HG03571 (cell line): Measurements from ENCODE around the gene CRIP3.

Experiments used
- ATAC-seq: cut with Tn5 transposase; IDR thresholded peaks from one replicate; pipeline ENCODE4 v1.9.1; 2021; ENCODE audit not compliant: unreplicated experiment

The CRIP3 gene

GRCh38 chr6:43274916-43275597 is 33.6 kb downstream of the CRIP3 start:
- ATAC-seq = no peak

GRCh38 chr6:43274127-43274915 is 34.3 kb downstream of the CRIP3 start:
- ATAC-seq = no peak

- ATAC-seq = no peak
Measured at GRCh38 chr6:43273707-43274106, 34.9 kb downstream of the CRIP3 start.

DNA sequence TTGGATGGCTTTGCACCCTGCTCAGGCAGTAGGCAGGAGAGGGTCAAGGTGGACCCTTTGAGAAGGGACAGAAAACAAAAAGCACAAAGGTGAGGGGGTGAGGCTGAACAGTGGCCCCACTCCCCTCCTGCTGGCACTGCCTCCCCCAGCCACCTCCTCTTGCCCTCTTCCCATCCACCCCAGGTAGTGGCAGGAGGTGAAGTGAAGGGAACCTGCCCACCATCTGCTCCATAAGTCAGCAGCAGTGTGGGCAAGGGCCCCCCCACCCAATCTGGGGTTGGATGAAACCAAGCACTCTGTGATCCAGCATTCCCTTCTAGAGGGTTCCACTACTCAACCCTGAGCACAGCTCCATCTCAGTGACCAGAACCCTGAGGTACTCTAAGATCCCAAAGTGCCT is 36.7 kb downstream of the CRIP3 start:
- ATAC-seq = no peak

DNA sequence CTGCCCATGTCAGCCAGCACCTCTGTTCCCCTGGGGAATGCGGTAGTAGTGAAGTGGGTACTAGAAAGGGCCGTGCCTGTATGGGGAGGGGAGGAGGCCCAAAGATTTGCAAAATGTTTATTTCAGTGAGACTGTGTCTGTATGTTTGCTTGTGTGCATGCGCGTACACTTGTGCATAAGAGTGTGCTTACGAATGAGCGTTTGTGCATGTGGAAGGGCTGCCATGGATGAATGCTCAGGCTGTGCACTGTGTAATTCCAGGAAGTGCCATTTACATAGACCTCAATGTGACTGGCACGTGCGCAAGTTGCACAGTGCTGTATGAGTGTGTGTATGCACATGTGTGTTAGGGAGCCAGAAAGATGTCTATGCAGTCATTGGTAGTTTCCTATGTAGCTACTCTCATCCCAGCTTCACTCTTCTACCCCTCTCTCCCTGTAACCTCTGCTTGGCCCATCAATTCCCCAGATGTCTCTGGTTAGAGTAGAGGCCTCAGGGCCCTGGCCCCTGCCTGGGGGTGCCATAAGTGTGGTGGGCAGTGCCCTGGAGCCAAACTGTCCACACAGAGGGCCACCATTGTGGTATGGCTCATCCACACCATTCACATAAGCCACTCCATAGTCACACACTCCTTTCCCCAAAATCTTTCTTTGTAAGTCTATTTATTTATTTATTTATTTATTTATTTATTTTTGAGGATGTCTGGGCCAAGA is 37.4 kb downstream of the CRIP3 start:
- ATAC-seq = no peak

GRCh38 chr6:43269273-43270007 is 39.2 kb downstream of the CRIP3 start:
- ATAC-seq = no peak

DNA sequence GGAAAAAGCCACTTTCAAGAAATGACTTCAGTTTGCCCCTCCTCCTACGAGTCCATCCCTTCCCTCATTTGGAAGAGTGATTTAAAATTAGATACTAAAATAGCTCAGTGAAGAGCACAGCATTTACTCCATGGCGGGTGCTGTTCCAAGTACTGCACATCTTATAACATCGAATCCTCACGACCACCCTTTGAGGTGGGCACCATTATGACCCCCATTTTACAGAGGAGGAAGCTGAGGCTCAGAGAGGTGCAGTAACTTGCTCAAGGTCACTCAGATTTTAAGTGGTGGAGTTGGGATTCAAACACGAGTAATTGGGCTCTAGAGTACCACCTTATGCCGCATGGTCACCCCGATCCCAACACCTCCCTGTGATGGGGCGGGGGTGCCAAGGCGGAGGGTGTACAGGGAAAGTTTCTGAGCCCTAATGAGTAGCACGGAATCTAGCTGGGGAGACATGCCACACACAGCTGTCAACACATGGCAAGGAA is 39.8 kb downstream of the CRIP3 start:
- ATAC-seq = no peak

- ATAC-seq = no peak
Measured at GRCh38 chr6:43268355-43268700, 40.3 kb downstream of the CRIP3 start.

DNA sequence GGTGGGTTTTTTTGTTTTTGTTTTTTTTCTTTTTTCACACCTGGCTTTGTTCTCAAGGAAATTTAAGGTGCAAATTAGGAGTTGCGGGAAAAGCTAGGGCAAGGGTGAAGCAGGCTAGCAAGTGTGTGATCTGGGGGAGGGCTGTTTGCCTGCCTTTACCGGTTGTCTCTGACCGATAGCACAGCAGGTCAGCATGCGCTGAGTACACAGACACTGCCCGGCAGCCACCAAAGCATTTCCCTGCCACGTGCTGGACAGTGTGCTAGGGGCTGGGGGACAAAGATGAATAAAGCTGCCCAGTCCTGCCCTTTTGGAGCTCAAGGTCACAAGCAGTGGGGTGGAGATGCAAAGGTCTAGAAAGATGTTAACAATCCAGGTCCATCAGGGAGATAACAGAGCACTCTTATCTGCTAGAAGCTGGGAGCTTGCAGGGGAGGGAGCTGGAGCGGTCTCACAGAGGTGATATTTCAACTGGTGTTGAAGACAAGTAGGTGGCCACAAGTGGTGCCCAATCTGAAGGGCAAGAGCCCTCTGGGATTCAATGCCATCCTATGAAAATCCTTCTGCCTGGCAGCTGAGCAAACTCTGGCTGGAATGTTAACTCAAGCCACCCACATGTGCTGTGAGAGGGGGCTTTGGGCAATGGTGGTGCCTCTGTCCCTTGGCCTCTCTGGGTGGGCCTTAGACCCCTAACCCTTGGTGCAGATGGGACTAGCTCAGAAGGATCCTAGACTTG is 40.8 kb downstream of the CRIP3 start:
- ATAC-seq = no peak

DNA sequence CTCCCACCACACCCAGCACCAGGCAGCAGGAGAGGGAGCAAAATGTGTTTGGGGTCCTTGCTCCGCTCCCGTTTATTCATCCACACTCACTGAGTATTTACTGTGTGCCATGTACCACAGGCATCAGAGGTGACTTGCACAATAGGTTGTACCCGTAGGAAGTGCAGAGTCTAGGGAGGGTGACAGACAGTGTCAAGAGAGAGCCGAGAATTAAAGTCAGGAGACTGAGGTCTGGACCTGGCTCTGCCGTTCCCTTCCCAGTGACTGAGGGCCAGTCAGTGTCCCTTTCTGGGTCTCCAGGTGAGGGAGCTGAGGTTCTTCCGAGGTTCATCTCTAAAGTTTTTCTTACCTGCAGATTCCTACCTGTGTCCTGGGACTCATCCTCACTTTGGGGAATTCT is 43.1 kb downstream of the CRIP3 start:
- ATAC-seq = no peak

DNA sequence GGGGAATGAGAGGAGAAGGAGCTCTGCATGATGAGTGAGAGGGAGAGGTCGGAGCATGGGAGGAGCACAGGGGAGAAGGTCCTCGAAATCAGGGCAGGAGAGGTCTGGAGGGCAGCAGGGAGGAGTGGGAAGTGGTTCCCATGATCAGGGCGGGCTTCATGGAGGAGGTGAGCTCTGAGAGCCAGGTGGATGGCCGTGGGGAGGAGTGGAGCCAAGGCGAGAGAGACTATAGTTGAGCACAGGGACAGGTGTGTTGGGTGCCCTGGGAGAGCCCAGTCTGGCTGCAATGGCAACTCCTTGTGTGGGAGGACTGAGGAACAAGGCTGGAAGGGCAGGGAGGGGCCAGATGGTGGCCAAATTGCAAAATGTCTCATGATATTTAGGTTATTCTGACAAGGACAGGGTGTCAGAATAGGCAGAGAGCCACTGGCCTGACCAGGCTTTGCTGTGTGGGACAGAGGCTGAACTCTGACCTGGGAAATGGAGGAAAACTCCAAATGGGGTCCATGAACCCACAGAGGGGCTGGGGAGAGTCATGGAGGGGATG is 44.0 kb downstream of the CRIP3 start:
- no peak for ATAC-seq

DNA sequence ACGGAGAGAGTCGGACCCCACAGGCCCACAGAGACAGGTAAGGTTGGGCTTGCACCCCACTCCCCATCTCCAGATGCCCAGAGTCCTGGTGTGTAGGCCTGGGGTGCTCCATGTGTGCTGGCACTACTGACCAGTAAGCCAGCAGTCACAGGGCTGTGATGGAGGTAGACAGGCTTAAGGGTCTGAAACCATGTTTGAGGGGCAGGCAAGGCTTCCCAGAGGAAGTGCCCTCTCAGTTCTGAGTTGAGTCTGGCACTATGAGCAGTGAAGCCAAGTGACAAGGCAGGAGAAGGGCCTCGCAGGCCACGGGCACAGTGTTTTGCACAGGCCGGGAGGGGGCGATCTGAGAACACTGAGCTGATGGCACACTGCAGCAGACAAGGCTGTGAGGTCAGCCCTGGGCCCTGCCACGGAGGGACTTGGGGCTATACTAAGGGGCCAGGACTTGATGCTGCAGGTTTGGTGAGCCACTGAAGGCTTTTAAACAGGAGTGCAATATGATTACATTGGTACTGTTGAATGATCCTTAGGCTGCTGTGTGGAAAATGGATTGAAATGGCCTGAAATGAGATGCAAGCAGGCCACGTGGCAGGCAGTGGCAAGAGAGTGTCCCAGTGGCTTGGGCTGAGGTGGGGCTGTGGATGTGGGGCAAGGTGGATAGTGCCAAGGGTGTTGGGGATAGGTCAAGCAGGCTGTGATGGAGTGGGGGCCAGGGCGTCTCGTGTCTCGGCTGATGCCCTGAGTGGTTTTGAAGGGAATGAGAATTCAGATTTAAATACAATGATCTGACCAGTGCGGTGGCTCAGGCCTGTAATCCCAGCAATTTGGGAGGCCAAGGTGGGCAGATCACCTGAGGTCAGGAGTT is 45.1 kb downstream of the CRIP3 start:
- ATAC-seq = peak; percentile 69

GRCh38 chr6:43262780-43263313 is 45.8 kb downstream of the CRIP3 start:
- ATAC-seq = no peak

DNA sequence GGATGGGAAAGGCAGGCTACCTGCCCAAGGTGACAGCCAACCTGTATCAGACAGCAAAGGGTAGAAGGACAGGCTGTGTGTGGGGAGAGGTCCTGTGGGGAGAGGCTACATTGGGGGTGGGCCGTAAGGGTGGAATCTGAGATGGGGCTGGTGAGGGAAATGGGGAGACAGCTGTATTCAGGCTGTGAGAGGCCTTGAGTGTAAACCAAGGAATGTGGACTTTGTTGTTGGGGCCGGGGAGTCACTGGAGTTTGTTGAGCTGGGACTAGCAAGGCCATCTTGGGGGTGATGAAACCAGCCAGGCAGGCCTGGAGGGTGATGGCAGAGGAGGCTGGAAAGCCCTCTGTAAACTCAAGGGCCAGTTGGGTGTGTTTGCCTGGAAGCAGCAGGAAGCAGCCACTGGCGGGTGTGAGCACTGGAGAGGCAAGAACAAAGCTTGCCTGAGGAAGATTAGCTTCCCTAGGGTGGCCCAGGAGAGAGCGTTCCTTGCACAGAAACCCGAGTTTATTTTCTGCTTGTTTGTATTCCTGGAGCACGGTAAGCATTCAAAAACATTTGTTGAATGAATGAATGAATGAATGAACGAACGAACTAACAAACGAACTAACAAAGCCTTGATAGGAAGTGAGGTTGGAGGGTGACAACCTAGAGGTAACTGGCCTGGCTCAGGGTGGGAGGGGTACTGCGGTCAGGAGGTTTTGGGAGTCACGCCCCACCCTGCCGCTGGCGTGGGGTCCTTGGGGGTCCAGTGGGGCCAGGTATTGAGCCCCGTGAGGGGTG is 46.4 kb downstream of the CRIP3 start:
- ATAC-seq = no peak

DNA sequence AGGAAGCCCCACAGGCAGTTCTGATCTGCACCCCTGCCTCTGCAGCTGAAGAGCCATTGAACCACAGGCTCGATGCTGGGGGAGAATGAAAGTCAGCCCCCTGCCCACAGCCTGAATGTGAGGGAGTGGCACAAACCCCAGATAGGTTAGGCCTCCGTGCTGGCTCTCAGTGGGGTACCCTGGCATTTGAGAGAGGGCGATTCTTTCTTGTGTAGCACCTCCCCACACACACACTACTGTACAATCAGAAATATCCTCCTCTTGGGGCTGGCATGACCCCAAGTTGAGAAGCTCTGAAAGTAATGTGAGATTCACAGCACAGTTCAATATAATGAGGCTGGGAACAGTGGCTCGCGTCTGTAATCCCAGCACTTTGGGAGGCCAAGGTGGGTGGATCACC is 47.4 kb downstream of the CRIP3 start:
- ATAC-seq = no peak

DNA sequence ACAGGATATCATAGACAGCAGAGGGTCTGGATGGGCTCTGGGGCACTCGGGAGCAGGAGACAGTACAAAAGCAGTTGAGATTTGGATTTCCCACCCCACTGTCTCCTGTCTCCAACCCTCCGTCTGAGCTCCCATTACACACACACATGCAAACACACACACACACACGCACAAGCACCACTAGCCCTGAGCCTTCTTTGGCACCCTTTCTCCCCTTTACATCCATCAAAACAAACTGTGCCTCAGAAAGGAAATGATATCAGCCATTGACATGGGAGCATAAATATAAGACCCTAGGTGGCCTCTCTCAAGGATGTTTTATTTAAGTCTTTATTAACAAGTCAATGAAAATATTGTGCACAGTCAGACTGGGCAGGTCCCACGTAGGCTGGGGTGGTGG is 47.8 kb downstream of the CRIP3 start:
- no peak for ATAC-seq

- ATAC-seq = no peak
Measured at GRCh38 chr6:43258807-43259686, 49.6 kb downstream of the CRIP3 start.
